22Rv1 (cell line): ENCODE data around the gene GARNL3.

ENCODE experiments used
- H3K27ac ChIP-seq: fragments of 450-650 bp; 2 replicates; pipeline ENCODE4 v1.5.1; 2017
- CTCF ChIP-seq: fragments of 450-650 bp; IDR thresholded peaks from 2 replicates; pipeline ENCODE4 v1.5.1; 2017; ENCODE audit warnings: mild to moderate bottlenecking
- ZFX ChIP-seq: fragments of 450-650 bp; IDR thresholded peaks from 2 replicates; pipeline ENCODE4 v1.6.1; 2017; ENCODE audit warnings: antibody characterized with exemption, borderline replicate concordance

Gene GARNL3

GRCh38 chr9:127237801-127238200 is 26.8 kb upstream of the GARNL3 start:
- H3K27ac ChIP-seq: no peak overlapping the region
- TF ChIP-seq ZFX: no peak
- no peak for TF ChIP-seq CTCF

GRCh38 chr9:127241354-127241753 is 23.2 kb upstream of the GARNL3 start:
- TF ChIP-seq ZFX: no peak
- TF ChIP-seq CTCF: no peak
- H3K27ac ChIP-seq: no peak overlapping the region

- no peak overlapping the region for H3K27ac ChIP-seq
- TF ChIP-seq CTCF: no peak
- TF ChIP-seq ZFX: no peak
These were observed 19.7 kb upstream of the GARNL3 start for GRCh38 chr9:127244609-127245601.

- no peak overlapping the region for H3K27ac ChIP-seq
- TF ChIP-seq CTCF: no peak
- TF ChIP-seq ZFX: no peak
These were observed 18.9 kb upstream of the GARNL3 start for GRCh38 chr9:127245637-127246164.

- no peak overlapping the region for H3K27ac ChIP-seq
- TF ChIP-seq CTCF (no peak), ZFX (no peak)
These were observed 16.3 kb upstream of the GARNL3 start for GRCh38 chr9:127248241-127248640.

- no peak for TF ChIP-seq CTCF
- TF ChIP-seq ZFX: no peak
- no peak overlapping the region for H3K27ac ChIP-seq
These were observed 14.7 kb upstream of the GARNL3 start for GRCh38 chr9:127249877-127250276.

- H3K27ac ChIP-seq: no peak overlapping the region
- TF ChIP-seq CTCF (no peak), ZFX (no peak)
These were observed 13.6 kb upstream of the GARNL3 start for GRCh38 chr9:127250896-127251391.
